Loucy (cell line): ENCODE measurements around the gene GULP1.

Experiments
- H2AFZ ChIP-seq: fragments of 200-600 bp; sonication (generic); 2 replicates; pipeline ENCODE4 v1.6.0; 2016; ENCODE audit warnings: antibody characterized with exemption, mild to moderate bottlenecking, low read length, moderate library complexity
- H3F3A ChIP-seq: fragments of 200-600 bp; 2 replicates; pipeline ENCODE4 v1.6.0; 2016; ENCODE audit warnings: antibody characterized with exemption, low read depth, mild to moderate bottlenecking
- H3K27me3 ChIP-seq: fragments of 200-600 bp; sonication (generic); 2 replicates; pipeline ENCODE4 v1.6.1; 2014; ENCODE audit warnings: low read length, mild to moderate bottlenecking; ENCODE audit not compliant: insufficient read depth, poor library complexity, severe bottlenecking
- H3K36me3 ChIP-seq: fragments of 200-600 bp; sonication (generic); 2 replicates; pipeline ENCODE4 v1.6.1; 2016; ENCODE audit warnings: low read length; ENCODE audit not compliant: insufficient read depth
- H3K4me1 ChIP-seq: fragments of 200-600 bp; sonication (generic); 2 replicates; pipeline ENCODE4 v1.5.1; 2014; ENCODE audit warnings: low read length, mild to moderate bottlenecking; ENCODE audit not compliant: insufficient read depth, poor library complexity, severe bottlenecking
- H3K4me2 ChIP-seq: fragments of 200-600 bp; sonication (generic); 2 replicates; pipeline ENCODE4 v1.6.0; 2014; ENCODE audit warnings: antibody characterized with exemption, low read length, low read depth, mild to moderate bottlenecking; ENCODE audit not compliant: poor library complexity, severe bottlenecking
- H3K4me3 ChIP-seq: fragments of 200-600 bp; sonication (generic); 2 replicates; pipeline ENCODE4 v1.5.1; 2014; ENCODE audit warnings: low read length, mild to moderate bottlenecking, mixed read lengths; ENCODE audit not compliant: poor library complexity, severe bottlenecking
- H3K79me2 ChIP-seq: fragments of 200-600 bp; sonication (generic); 2 replicates; pipeline ENCODE4 v1.6.1; 2014; ENCODE audit warnings: low read length; ENCODE audit not compliant: insufficient read depth
- H3K9ac ChIP-seq: fragments of 200-600 bp; sonication (generic); 2 replicates; pipeline ENCODE4 v1.6.0; 2014; ENCODE audit warnings: mild to moderate bottlenecking, low read depth, low read length, moderate library complexity; ENCODE audit not compliant: poor library complexity, severe bottlenecking
- H3K9me2 ChIP-seq: fragments of 200-600 bp; sonication (generic); replicated peaks from 2 replicates; pipeline ENCODE4 v1.6.1; 2016; ENCODE audit warnings: low read depth, low read length, mixed read lengths
- H3K9me3 ChIP-seq: fragments of 200-600 bp; sonication (generic); 2 replicates; pipeline ENCODE4 v1.6.1; 2014; ENCODE audit warnings: mild to moderate bottlenecking, antibody characterized with exemption, low read length, low read depth; ENCODE audit not compliant: insufficient read depth
- H4K20me1 ChIP-seq: fragments of 200-600 bp; sonication (generic); 2 replicates; pipeline ENCODE4 v1.6.0; 2014; ENCODE audit warnings: antibody characterized with exemption, low read length, mild to moderate bottlenecking; ENCODE audit not compliant: insufficient read depth, poor library complexity, severe bottlenecking
- EZH2phosphoT487 ChIP-seq: fragments of 200-600 bp; IDR thresholded peaks from 2 replicates; pipeline ENCODE4 v1.6.1; 2018; ENCODE audit warnings: antibody characterized with exemption, mild to moderate bottlenecking, moderate library complexity, borderline replicate concordance
- TF ChIP-seq, protein P1 (sequence below): fragments of 200-600 bp; sonication (generic); conservative IDR thresholded peaks from 2 replicates; pipeline ENCODE4 v1.5.1; 2014; ENCODE audit warnings: mild to moderate bottlenecking, antibody characterized with exemption, low read length

Gene GULP1

DNA sequence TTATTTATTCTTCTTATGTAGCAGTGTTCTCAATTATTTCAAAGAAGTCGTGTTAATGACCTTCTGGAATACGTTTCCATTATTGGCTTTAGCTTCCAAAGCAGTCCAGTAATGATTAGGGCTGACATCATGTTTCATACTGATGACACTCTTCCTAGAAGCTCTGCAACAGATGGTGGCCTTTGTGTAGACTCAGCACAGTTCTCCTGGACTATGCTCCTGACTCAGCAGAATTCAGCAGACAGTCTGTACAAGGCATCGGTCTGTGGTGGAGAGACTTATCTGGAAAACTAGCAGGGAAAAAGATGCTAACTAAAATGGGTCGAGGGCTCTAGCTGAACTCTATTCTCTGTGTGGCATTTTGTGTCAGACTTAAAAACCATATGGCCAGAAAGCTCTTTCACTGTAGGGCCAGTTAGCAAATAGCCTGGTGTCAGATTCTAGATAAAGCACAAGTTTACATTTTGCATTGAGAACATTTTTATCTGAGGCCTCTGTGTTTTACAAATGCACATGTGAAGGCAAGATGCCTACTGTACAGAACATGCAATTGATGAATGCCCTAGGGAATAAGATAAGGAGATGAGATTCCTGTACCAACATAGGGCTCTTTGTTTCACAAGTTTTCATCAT is 35.1 kb downstream of the GULP1 start:
- H3K9me2 ChIP-seq = no peaks in the 10 kb centered on the region
- no peaks in the 10 kb centered on the region for H3K27me3 ChIP-seq
- no peak overlapping the region for H3K4me3 ChIP-seq
- no peaks in the 10 kb centered on the region for H3K9me3 ChIP-seq
- no peak overlapping the region for H2AFZ ChIP-seq
- H3K4me1 ChIP-seq = peaks cover 18% of the 10 kb centered on the region
- no peak for TF ChIP-seq EZH2phosphoT487
- TF ChIP-seq, protein P1, sequence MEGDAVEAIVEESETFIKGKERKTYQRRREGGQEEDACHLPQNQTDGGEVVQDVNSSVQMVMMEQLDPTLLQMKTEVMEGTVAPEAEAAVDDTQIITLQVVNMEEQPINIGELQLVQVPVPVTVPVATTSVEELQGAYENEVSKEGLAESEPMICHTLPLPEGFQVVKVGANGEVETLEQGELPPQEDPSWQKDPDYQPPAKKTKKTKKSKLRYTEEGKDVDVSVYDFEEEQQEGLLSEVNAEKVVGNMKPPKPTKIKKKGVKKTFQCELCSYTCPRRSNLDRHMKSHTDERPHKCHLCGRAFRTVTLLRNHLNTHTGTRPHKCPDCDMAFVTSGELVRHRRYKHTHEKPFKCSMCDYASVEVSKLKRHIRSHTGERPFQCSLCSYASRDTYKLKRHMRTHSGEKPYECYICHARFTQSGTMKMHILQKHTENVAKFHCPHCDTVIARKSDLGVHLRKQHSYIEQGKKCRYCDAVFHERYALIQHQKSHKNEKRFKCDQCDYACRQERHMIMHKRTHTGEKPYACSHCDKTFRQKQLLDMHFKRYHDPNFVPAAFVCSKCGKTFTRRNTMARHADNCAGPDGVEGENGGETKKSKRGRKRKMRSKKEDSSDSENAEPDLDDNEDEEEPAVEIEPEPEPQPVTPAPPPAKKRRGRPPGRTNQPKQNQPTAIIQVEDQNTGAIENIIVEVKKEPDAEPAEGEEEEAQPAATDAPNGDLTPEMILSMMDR = no peak
- no peaks in the 10 kb centered on the region for H3F3A ChIP-seq
- no peaks in the 10 kb centered on the region for H4K20me1 ChIP-seq
- H3K9ac ChIP-seq = no peak overlapping the region
- H3K4me2 ChIP-seq = no peak overlapping the region
- H3K36me3 ChIP-seq = no peaks in the 10 kb centered on the region
- no peaks in the 10 kb centered on the region for H3K79me2 ChIP-seq

DNA sequence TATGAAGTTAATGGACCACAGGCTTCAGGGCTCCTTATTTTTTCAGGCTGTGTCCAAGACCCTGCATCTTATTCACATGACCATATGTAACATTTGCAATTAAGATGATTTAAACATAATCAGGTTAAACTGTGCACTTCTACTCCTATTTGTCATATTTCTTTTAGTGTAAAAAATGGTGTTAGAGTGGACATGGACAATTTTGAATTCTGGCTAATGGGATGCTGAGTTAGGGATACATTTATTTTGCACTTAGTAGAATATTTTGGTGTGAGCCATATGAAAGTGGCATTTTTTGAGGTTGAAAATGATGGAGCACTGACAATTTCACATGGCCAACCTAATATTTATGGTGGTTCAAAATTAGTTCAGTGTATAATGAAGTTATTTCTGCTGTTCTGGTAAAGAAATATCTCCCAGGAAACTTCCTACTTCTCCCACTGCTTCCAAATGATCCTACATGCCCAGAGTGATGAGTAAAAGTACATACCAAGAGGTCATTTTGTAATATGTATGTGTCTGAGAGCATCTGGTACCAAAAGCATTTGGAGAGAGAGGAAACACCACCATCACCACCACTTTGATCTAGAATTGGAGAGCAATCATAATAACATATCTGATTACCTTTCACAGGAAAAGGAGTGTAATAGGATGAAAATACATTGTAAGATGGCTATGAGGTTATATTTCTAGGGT is 36.0 kb downstream of the GULP1 start:
- no peaks in the 10 kb centered on the region for H3K9me3 ChIP-seq
- no peaks in the 10 kb centered on the region for H3K9me2 ChIP-seq
- H4K20me1 ChIP-seq = no peaks in the 10 kb centered on the region
- no peaks in the 10 kb centered on the region for H3K79me2 ChIP-seq
- H3F3A ChIP-seq = no peaks in the 10 kb centered on the region
- H3K4me2 ChIP-seq = no peak overlapping the region
- H3K4me1 ChIP-seq = peaks cover 14% of the 10 kb centered on the region
- H3K27me3 ChIP-seq = no peaks in the 10 kb centered on the region
- H3K9ac ChIP-seq = no peak overlapping the region
- no peak overlapping the region for H2AFZ ChIP-seq
- TF ChIP-seq, protein P1 = no peak
- no peak for TF ChIP-seq EZH2phosphoT487
- no peak overlapping the region for H3K4me3 ChIP-seq
- no peaks in the 10 kb centered on the region for H3K36me3 ChIP-seq

DNA sequence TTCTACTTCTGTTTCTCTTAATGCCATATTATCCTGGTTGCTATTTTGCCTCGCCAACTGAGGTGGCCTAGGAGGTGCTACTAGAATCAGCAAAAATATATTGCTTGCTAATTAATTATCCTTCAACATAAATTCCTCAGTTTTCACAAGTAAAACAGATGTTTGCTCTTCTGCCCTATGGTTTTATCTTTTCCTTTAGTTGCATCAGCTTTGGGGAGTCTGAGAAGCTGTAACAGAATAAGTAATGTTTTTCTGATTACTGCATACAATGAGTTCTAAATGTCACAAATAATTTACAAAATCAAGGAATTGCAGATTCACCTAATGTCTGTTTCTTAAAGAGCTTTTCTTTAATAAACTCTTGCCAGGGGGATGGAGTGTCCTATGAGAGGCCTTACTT is 36.7 kb downstream of the GULP1 start:
- TF ChIP-seq EZH2phosphoT487 = no peak
- TF ChIP-seq, protein P1 = no peak
- no peak overlapping the region for H2AFZ ChIP-seq
- no peaks in the 10 kb centered on the region for H3K36me3 ChIP-seq
- no peaks in the 10 kb centered on the region for H3K27me3 ChIP-seq
- H3K9me2 ChIP-seq = no peaks in the 10 kb centered on the region
- no peak overlapping the region for H3K4me3 ChIP-seq
- H3K9ac ChIP-seq = no peak overlapping the region
- H3K4me2 ChIP-seq = no peak overlapping the region
- H3F3A ChIP-seq = no peaks in the 10 kb centered on the region
- H3K79me2 ChIP-seq = no peaks in the 10 kb centered on the region
- H3K9me3 ChIP-seq = no peaks in the 10 kb centered on the region
- no peaks in the 10 kb centered on the region for H4K20me1 ChIP-seq
- peaks cover 6% of the 10 kb centered on the region for H3K4me1 ChIP-seq
